ENCODE measurements around the gene GLRX. TPM values are rescaled to one million over a fixed set of nuclear protein-coding genes. Genes with fewer than 3 reads are reported as not detected.

Gene GLRX
- total and polyA plus RNA-seq, 2 of the 13 experiments (the other 11 are each of a cell fraction or from before 2014, with no cell fraction given): 63.8 to 499 TPM

DNA sequence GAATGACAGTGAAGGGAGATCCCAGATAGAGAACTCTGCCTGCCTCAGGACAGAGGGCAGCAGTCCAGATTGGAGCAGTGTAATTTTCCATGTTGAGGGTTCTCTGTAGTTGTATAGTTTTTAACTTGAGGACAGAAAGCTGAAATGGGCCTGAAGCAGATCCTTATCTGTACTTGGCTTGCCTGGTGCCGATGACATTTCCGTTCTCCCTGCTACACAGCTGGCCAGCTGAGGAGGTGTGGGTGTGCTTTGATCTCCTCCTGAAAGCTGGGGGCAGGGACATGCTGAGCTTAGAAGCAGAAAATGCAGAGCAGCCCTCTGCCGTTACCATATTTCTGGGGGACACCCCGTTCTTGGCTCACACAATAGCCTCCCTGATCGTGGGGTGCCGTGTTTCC is 10.5 kb downstream of the GLRX start (continued):
- TF ChIP-seq, protein P1, sequence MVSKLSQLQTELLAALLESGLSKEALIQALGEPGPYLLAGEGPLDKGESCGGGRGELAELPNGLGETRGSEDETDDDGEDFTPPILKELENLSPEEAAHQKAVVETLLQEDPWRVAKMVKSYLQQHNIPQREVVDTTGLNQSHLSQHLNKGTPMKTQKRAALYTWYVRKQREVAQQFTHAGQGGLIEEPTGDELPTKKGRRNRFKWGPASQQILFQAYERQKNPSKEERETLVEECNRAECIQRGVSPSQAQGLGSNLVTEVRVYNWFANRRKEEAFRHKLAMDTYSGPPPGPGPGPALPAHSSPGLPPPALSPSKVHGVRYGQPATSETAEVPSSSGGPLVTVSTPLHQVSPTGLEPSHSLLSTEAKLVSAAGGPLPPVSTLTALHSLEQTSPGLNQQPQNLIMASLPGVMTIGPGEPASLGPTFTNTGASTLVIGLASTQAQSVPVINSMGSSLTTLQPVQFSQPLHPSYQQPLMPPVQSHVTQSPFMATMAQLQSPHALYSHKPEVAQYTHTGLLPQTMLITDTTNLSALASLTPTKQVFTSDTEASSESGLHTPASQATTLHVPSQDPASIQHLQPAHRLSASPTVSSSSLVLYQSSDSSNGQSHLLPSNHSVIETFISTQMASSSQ (IDR thresholded peaks at IDR 0.05; ENCODE audit: low read depth): no peak
- TF ChIP-seq, protein P1 (CRISPR knock-in tag; IDR thresholded peaks at IDR 0.05; ENCODE audit: borderline replicate concordance): peak; percentile 60; the same call in 1 of the 2 replicates
- peak; percentile 58; the same call in 1 of the 2 replicates for TF ChIP-seq ZNF614 (CRISPR knock-in tag; IDR thresholded peaks at IDR 0.05; ENCODE audit: borderline replicate concordance)
- TF ChIP-seq ZNF430 (CRISPR knock-in tag; IDR thresholded peaks at IDR 0.05): no peak
- peak; percentile 89 for TF ChIP-seq TCF7 (IDR thresholded peaks at IDR 0.05; ENCODE audit: low read depth)
- no peak for TF ChIP-seq ZSCAN22 (CRISPR knock-in tag; IDR thresholded peaks at IDR 0.05)
- TF ChIP-seq, protein P2, sequence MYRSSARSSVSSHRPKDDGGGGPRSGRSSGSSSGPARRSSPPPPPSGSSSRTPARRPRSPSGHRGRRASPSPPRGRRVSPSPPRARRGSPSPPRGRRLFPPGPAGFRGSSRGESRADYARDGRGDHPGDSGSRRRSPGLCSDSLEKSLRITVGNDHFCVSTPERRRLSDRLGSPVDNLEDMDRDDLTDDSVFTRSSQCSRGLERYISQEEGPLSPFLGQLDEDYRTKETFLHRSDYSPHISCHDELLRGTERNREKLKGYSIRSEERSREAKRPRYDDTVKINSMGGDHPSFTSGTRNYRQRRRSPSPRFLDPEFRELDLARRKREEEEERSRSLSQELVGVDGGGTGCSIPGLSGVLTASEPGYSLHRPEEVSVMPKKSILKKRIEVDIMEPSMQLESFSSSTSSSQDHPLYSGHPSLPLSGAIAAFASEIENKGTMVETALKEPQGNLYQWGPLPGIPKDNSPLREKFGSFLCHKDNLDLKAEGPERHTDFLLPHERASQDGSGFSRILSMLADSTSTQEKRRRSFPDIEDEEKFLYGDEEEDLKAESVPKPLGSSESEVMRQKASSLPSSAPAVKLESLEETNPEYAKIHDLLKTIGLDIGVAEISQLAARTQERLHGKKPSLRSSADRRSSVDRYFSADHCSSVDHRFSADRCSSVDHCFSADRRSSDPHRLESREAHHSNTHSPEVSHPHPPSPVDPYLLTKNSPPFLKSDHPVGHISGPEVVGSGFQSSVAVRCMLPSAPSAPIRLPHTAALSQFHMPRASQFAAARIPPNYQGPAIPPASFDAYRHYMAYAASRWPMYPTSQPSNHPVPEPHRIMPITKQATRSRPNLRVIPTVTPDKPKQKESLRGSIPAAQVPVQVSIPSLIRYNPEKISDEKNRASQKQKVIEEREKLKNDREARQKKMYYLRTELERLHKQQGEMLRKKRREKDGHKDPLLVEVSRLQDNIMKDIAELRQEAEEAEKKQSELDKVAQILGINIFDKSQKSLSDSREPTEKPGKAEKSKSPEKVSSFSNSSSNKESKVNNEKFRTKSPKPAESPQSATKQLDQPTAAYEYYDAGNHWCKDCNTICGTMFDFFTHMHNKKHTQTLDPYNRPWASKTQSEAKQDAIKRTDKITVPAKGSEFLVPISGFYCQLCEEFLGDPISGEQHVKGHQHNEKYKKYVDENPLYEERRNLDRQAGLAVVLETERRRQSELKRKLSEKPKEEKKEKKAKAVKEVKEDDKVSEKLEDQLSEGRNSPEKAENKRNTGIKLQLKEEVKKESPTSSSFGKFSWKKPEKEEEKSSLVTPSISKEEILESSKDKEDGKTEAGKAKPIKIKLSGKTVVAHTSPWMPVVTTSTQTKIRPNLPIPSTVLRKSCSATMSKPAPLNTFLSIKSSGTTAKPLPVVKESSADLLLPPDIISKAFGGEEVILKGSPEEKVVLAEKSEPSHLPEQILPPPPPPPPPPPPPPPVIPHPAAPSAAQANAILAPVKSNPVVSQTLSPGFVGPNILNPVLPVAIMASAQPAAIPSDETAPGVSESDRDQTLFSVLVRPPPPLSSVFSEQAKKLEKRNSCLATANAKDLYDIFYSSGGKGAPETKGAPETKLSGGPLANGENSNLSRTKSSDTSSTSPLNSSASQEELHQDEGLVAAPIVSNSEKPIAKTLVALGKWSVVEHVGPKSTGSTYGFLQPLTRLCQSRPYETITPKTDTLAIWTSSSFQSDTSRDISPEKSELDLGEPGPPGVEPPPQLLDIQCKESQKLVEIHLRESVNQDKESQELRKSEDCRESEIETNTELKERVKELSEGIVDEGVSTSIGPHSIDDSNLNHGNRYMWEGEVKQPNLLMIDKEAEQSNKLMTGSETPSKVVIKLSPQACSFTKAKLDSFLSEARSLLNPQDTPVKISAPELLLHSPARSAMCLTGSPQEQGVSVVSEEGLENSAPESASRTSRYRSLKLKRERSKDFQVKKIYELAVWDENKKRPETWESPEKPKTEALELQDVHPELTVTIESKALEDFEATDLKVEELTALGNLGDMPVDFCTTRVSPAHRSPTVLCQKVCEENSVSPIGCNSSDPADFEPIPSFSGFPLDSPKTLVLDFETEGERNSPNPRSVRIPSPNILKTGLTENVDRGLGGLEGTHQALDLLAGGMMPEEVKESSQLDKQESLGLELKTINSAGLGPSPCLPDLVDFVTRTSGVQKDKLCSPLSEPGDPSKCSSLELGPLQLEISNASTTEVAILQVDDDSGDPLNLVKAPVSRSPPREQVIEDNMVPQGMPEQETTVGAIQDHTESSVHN (CRISPR knock-in tag; IDR thresholded peaks at IDR 0.05): no peak
- TF ChIP-seq, protein P3, sequence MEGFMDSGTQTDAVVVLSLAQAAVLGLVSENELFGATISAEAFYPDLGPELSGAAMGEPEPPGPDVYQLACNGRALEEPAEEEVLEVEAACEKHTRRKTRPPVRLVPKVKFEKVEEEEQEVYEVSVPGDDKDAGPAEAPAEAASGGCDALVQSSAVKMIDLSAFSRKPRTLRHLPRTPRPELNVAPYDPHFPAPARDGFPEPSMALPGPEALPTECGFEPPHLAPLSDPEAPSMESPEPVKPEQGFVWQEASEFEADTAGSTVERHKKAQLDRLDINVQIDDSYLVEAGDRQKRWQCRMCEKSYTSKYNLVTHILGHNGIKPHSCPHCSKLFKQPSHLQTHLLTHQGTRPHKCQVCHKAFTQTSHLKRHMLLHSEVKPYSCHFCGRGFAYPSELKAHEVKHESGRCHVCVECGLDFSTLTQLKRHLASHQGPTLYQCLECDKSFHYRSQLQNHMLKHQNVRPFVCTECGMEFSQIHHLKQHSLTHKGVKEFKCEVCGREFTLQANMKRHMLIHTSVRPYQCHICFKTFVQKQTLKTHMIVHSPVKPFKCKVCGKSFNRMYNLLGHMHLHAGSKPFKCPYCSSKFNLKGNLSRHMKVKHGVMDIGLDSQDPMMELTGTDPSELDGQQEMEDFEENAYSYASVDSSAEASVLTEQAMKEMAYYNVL (CRISPR knock-in tag; IDR thresholded peaks at IDR 0.05; ENCODE audit: borderline replicate concordance): peak; percentile 37; the same call in 1 of the 2 replicates
- TF ChIP-seq, protein P4, sequence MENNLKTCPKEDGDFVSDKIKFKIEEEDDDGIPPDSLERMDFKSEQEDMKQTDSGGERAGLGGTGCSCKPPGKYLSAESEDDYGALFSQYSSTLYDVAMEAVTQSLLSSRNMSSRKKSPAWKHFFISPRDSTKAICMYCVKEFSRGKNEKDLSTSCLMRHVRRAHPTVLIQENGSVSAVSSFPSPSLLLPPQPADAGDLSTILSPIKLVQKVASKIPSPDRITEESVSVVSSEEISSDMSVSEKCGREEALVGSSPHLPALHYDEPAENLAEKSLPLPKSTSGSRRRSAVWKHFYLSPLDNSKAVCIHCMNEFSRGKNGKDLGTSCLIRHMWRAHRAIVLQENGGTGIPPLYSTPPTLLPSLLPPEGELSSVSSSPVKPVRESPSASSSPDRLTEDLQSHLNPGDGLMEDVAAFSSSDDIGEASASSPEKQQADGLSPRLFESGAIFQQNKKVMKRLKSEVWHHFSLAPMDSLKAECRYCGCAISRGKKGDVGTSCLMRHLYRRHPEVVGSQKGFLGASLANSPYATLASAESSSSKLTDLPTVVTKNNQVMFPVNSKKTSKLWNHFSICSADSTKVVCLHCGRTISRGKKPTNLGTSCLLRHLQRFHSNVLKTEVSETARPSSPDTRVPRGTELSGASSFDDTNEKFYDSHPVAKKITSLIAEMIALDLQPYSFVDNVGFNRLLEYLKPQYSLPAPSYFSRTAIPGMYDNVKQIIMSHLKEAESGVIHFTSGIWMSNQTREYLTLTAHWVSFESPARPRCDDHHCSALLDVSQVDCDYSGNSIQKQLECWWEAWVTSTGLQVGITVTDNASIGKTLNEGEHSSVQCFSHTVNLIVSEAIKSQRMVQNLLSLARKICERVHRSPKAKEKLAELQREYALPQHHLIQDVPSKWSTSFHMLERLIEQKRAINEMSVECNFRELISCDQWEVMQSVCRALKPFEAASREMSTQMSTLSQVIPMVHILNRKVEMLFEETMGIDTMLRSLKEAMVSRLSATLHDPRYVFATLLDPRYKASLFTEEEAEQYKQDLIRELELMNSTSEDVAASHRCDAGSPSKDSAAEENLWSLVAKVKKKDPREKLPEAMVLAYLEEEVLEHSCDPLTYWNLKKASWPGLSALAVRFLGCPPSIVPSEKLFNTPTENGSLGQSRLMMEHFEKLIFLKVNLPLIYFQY (CRISPR knock-in tag; IDR thresholded peaks at IDR 0.05; ENCODE audit: borderline replicate concordance): peak; percentile 77; the same call in 1 of the 2 replicates
- peak; percentile 75 for TF ChIP-seq SALL1 (CRISPR knock-in tag; IDR thresholded peaks at IDR 0.05)

All from HepG2 (cell line).